C4-2B (cell line): Measurements from ENCODE around the gene JARID2.

Experiments used
- H3K27ac ChIP-seq: fragments of 450-650 bp; 2 replicates; pipeline ENCODE4 v1.5.1; 2017
- ZFX ChIP-seq: fragments of 450-650 bp; IDR thresholded peaks from 2 replicates; pipeline ENCODE4 v1.6.1; 2017
- TF ChIP-seq, protein P1 (sequence below): fragments of 450-650 bp; conservative IDR thresholded peaks from 2 replicates; pipeline ENCODE4 v1.5.1; 2017; ENCODE audit warnings: mild to moderate bottlenecking

The JARID2 gene

DNA sequence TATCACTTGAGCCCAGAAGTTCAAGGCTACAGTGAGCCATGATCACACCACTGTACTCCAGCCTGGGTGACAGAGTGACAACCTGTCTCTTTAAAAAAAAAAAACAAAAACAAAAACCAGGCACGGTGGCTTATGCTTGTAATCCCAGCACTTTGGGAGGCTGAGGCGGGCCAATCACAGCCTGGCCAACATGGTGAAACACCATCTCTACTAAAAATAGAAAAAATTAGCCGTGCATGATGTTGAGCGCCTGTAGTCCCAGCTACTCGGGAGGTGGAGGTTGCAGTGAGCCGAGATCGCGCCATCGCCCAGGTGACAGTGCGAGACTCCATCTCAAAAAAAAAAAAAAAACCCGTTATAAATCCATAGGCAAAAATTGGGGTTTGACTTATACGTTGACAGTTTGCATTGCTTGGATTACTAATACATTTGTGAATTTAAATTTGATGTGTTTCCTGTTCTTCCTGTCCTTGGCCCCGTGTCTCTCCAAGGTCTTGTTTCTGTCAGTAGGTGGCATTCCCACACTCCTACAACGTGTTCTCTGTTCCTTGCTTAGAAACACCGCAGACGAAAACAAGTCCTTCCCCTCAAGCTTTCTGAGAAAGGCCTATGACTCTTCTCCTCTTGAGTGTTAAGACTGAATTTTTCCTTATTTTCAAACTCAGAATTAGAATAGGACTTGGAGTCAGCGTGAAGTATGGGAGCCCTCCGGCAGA, 269.9 kb downstream of the JARID2 start:
- H3K27ac ChIP-seq, result no peak overlapping the region
- TF ChIP-seq, protein P1, sequence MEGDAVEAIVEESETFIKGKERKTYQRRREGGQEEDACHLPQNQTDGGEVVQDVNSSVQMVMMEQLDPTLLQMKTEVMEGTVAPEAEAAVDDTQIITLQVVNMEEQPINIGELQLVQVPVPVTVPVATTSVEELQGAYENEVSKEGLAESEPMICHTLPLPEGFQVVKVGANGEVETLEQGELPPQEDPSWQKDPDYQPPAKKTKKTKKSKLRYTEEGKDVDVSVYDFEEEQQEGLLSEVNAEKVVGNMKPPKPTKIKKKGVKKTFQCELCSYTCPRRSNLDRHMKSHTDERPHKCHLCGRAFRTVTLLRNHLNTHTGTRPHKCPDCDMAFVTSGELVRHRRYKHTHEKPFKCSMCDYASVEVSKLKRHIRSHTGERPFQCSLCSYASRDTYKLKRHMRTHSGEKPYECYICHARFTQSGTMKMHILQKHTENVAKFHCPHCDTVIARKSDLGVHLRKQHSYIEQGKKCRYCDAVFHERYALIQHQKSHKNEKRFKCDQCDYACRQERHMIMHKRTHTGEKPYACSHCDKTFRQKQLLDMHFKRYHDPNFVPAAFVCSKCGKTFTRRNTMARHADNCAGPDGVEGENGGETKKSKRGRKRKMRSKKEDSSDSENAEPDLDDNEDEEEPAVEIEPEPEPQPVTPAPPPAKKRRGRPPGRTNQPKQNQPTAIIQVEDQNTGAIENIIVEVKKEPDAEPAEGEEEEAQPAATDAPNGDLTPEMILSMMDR, result no peak
- TF ChIP-seq ZFX, result no peak

DNA sequence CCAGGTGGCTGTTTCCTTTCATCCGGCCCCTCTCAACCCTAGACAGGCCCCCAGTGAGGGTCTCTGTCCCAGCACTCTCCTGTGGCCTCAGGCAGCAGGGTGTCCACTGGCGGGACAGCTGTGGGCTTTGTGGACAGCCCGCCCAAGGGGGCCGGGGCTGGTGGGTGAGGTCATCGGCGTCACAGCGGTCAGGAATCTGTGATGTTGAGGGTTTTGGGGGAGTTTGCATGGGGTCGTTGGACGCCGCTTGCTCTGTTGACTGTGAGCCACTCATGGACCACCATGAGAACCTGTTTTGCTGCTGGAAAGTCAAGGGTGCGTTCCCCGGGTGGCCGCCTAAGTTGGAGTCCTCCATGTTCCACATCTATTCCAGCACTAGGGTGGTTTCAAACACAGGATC, 270.5 kb downstream of the JARID2 start:
- no peak for TF ChIP-seq ZFX
- TF ChIP-seq, protein P1, result no peak
- no peak overlapping the region for H3K27ac ChIP-seq

DNA sequence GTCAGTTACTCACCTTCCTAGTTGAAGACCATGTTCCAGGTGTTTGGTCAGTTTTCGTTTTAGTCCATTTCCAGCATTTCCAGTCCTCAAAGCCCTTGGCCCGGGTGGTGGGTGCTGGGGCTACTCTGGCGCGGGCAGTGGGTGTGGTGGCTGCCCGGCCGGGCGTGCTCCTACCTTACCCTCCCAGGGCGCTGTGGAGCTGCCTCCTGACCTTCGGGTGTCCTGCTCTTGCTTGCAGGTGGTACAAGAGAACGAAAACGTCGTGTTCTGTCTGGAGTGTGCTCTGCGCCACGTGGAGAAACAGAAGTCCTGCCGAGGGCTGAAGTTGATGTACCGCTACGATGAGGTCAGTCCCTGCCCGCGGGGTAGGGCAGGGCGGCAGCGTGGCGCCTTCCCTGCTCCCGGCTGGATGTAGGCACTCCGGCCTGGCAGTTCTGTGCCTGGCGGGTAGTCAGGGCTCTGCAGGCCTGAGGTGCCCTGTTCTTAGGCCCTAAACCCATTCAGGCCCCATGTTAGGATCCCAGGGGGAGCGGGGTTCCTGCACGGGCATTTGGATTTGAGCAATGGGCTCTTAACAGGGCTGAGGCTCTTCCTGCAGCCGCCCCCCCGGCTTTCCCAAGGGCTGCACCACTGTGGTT, 271.2 kb downstream of the JARID2 start:
- TF ChIP-seq, protein P1, result no peak
- TF ChIP-seq ZFX, result no peak

DNA sequence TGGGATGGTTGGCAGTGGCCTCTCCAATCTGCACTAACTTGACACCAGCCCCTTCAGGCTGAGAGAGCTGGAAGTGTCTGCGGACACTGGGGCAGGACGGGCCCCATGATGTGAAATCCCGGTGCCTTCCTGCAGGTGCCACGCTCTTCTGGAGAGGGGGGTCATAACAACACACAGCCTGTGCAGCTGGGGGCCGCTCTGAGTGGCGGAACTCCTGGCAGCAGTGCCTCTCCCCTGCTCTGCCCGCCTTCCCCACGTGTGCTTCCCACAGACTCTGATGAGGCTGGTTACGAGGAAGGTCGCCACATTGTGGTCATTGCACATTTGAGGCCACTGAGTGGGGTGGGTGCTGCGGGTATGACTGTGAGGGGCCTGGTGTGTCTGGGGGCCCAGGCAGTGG, 271.7 kb downstream of the JARID2 start:
- TF ChIP-seq ZFX, result no peak
- TF ChIP-seq, protein P1, result no peak
- no peak overlapping the region for H3K27ac ChIP-seq

More for the DNA sequence above, 271.2 kb downstream of the JARID2 start:
- no peak overlapping the region for H3K27ac ChIP-seq

DNA sequence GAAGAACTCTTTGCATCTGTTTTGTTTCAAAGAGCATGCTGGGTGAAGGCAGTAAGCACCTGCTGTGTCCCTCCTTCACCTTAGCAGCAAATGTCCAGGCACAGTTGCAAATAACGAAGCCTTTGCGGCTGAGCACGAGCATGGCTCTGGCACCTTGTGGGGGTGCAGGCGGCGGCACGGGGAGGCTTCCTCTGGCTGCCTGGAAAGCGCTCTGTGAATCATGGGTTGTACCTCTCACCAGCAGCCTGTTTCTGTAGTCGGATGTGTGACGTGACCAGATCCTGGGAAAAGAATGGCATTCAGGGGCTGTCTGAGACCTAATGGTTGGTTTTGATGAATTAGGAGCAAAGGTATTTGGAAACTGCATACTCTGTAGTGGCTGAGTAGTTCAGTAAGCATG, 272.2 kb downstream of the JARID2 start:
- TF ChIP-seq, protein P1, result no peak
- no peak for TF ChIP-seq ZFX
- H3K27ac ChIP-seq, result no peak overlapping the region

DNA sequence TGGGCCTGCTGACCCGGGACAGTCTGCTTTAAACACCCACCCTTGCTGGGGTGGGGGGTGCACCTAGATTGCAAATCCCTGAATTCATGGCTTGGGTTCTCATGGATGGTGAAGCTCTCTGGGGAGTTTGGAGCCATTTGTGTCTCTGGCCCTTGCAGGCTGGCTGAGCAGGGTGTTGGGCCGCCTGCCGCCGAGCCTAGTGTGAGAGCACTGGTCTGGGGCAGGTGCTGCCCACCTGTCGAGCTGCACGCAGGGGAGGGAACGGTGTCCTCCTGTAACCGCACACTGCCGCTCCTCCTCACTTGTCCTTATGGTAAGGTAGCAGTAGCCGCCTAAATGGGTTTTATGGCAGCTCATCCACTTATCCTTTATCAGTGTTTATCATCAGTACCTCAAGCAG, 273.0 kb downstream of the JARID2 start:
- H3K27ac ChIP-seq, result no peak overlapping the region
- TF ChIP-seq, protein P1, result no peak
- TF ChIP-seq ZFX, result no peak

DNA sequence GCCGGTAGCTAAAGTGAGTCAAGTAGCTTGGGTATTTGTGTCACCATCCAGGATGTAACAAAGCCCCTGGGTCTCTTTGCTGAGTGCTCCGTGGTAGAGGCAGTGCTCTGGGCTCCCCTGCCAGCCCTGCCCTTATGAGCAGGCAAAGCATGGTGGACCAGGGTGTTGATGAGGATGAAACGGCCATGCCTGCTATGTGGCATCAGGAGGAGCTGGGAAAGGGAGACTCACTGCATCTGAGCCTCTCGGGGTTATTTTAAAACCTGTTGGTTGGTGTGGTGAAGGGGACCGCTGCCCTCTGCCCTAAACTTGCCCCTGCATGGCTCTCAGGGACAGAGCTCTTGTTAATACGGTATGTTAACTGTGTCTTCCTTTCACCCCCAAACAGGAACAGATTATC, 273.8 kb downstream of the JARID2 start:
- TF ChIP-seq, protein P1, result no peak
- no peak for TF ChIP-seq ZFX
- no peak overlapping the region for H3K27ac ChIP-seq
